HCEC 1CT (cell line): ENCODE data around the gene CRIM1.

ENCODE experiments used
- DNase-seq: peaks from one replicate; pipeline ENCODE4 v3.0.0-alpha.2; 2017

Gene CRIM1

DNA sequence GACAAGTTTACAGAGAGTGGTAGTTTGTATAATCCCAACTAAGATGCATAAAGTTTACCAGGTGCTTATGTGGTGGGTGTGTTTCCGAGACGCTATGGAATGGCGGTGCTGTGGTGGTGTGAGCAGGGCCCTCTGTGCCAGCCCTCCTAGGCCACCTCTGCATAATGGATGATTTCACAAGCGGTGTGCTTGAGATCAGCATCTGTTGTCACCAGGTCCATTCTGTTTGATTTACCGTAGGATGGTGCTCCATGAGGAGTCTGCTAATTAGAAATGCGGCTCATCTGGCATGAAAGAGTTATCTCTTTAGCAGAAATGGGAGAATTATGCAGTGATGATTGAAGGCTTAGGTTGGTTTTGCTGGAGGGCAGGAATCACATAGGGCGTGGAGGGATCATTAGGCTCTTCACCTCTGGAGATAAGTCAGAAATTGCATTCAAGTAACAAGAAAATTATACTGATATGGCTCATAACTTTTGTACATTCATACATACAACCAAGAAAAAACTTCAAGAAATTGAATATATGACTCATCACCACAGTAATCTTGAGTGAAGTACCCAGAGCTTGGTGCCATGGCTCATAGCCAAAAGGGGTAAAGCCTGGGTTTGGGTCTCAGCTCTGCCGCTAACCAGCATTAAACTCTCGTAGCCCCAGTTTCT, 41.4 kb downstream of the CRIM1 start:
- peak; percentile 58 for DNase-seq

DNA sequence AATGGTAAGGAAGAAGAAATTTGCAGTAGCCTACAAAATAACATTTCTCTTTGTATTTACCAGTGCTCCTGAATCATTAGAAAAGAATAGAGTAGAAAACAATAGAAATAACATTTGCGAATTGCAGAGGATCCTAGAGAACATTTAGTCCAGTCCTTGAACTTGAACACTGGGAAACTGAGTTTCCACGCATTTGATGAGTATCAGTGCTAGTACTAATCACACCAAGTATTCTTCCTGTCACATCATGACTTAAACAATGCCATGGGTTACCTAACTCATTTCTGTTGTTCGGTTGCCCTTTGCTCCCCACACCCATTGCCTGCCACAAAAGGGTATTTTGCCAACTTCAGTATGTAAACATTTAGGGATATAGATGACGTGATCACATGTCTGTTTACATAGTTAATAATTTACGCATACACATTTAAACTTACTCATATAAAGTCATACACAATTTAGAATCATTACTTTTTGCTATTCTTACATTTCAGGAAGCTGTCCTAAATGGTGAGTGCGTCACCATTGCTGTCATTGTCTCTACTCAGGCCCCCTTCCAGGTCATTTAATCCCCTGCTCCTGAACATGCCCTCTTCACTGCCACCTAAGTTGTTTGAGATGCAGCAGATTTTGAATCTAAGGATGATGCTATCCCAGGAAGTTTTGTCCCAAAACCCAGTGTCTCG, 42.3 kb downstream of the CRIM1 start:
- peak; percentile 92 for DNase-seq

DNA sequence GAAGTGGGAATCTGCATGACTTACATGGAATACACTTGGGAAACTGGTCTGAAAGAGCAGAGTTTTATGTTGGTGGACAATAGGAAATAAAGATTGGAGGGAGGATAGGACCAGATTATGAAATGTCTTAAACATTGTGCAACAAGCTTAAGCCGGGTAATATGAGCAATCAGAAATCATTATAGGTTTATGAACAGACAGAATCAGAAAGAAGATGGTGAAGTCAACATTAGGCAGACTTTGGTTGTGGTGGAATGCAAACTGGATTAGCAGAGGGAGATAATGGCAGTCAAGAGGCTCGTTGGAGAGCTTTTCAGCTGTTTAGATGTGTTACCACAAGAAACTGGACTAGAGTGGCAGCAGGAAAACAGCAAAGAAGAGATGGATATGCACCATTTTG, 43.5 kb downstream of the CRIM1 start:
- peak; percentile 75 for DNase-seq

DNA sequence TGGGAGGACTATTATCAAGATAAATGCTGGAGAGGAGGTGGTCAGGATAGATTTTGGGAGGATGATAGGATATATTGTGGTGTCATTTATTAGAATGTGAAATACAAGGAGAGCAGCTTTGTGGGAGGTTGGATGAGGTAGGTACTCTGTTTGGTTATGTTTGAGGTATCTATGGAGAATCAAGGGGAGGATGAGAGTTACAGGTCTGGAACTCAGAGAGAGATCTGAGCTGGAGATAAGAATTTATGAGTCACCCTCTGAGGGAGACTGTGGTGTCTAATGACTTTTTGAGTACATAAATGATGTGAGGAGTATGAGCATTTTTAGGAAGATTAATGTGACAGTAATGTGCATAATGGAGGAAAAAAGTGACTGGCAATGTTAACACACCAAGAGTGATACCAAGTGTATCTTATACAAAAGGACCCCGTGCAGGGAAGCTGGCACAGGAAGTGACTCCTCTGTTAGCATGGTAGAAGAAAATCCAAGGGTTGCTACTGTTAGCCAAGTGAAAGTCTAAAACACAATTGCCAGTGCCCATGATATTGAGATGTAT, 48.2 kb downstream of the CRIM1 start:
- DNase-seq, result peak; percentile 82

DNA sequence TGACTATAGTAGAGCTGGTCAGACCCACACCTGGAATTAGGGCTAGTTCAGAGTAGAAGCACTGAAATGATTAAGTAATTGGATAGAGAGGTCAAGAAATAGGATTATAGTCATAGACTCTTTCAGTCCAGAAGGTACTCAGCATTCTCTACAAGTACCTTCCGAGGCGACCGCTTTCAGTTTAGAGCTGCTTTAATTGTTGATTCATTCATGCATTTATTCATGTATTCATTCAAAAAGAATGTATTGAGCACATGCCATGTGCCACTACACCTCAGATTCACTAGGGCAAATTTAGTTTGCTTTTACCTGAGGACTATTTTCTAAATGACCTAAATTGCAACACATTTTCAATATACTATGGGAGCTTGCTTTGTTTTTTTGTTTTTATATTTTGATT, 48.7 kb downstream of the CRIM1 start:
- DNase-seq, result peak; percentile 51

DNA sequence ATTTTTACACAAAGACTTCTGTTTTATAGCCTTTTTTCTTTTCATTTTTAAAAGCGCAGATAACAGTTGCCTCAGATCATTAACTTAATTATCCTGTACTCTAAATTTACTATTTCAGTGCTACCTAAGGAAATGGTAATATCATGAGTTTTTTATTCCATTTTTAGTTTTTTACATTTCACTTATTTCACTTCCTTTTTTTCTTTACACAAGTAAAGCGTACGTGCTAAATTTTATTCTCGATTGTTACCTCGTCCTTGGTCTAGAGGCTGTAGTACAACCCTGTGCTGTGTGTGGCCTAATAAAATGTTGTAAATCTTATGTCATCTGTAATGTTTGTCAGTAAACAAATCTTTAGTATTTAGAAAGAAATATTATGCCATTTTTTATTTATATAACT, 49.2 kb downstream of the CRIM1 start:
- no peak for DNase-seq

DNA sequence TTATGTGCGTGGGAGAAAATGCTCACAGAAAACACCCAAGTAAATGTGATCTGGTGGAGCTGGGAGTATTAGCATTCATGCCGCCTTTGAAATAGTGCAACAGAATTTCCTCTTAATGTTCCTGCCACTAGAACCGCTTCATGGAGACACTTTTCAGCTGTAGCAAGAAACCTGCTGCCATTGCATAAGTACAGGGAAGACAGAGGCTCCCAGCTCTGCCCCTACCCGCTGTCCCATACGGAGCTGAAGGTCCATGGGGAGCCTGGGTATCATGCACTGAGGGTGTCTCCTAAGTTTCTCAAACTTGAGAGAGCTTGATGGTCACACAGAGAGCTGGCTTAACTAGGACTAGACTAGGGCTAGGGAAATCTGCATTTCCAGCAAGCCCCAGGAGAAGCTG, 49.6 kb downstream of the CRIM1 start:
- no peak for DNase-seq

DNA sequence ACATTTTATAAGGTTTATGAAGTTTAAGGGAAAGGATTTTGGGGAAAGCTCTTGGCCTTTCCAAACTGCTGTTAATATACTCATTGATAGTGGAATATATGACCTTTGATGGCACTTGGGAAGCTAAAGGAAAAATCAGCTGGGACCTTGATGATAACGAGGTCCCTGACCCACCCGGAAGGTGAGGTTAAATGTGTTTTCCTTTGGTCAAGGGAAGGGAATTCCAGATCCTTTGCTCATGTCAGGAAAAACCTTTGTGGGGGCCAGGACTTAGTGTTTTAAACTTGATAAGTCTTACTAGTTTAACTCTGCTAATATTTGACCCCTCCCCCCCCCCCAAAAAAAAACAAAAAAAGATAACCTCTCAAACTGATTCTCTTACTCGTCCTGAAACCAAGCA, 50.7 kb downstream of the CRIM1 start:
- DNase-seq, result no peak

DNA sequence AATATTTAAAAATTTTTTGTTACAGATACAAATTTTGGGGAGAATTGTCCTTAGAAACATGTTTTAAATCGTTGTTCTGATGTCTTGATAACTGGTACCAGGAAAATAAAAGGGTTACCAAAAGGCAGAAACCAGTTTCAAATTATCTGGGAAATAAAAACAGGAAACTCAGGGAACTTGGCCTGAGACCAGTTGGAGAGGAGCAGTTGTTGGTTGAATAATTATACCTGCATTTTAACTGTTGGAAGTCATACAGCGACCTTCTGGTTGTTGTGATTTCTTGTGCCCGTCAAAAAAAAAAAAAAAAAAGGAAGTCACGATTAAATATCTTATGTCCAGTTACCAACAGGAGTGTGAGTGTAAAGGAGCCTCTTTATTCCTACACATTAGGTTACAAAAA, 51.8 kb downstream of the CRIM1 start:
- no peak for DNase-seq

DNA sequence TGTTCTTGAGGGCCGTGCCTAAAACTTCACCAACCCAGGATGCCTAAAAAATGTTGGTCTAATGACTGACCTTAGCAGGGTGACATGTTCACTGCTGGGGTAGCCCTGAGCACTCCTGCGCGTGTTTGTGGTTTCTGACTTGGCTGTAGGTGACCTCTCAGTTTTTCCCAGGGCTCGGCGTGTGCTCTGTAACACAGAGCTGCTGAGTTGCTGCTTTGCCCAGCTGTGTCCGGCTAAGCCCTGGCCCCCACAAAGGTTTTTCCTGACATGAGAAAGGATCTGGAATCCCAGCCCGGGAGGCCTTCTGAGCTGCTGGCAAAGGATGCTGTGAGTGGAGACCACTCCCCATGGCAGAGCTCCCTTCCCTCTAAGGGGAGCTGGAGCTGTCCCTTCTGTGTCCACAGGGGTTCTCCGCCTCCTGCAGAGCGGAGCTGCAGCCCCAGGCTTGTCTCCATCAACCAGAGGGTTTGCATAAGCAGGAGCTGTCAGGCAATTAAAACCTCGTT, 52.7 kb downstream of the CRIM1 start:
- DNase-seq, result peak; percentile 13

DNA sequence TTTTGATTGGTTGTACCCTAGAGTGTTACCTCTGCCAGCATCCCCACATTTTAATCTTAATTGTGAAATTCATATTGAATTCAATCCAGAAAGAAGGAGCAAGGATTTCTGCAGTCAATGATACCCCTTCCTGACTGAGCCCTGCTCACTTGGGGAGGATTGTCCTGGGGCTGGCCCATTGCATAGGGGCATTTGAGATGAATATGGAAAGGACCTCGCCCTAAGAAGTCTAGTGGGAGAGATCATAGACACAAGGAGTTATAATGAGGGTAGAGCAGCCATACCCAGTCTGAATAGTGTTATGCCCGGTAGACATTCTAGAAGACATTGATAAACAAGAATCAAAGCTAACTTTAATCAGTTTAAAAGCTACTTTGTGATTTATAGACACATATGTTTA, 53.8 kb downstream of the CRIM1 start:
- DNase-seq, result no peak

DNA sequence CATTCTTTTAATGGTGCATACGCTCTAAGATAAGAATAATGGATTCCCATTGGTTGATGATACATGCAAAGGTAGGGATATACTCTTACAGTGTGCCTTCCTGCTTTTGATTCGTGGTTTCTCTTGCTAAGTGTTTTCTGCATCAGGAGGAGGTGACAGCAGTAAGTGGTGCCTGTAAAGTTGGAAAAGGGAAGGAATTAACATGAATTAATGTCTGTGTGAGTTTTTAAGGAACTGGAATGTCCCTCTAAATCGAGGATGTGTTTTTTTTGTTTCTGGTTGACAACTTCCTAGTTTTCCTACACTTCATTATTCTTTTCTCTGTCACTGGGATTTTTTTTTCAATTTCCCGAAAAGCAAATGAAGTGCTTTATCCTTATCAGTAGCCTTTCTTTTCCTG, 54.4 kb downstream of the CRIM1 start:
- DNase-seq, result no peak

DNA sequence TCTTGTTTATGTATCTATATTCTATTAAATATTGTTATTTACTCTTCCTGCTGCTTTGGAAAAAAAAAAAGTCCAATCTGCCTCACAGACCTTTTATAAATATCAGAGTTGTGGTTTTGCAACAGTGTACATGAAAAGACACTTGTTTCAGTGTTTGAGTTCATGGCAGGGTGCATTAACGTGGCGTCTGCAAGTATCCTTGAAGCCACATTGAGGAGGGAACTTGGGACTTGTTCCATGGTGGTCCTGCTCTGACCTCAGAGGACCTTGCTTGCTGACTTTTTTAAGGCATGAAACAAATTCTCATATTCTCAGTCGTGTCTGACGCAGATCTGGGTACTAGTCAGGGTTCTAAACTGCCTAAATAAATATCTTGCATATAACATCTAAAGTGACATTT, 55.1 kb downstream of the CRIM1 start:
- DNase-seq, result no peak

DNA sequence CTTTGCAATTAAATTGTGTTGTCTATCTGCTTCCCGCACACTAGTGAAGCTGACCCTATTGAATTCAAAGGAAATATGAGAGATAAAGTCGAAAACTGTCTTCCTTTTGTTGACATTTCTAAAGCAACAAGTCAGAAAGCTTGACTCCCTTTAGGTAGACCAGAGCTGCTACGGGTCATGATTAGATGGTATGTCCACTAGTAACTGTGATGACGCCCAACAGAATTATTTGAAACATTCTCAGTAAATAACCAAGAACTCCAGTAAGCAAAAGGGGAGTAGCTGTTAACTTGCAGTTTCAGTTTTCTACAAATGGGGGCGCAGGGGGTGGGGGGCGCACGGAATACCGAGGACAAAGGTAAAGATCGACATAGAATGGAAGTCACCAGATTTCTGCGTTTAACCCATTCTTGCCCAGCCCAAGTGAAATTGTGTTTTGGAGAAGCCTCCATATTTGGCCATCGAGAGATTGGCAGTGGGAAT, 56.4 kb downstream of the CRIM1 start:
- DNase-seq, result no peak

DNA sequence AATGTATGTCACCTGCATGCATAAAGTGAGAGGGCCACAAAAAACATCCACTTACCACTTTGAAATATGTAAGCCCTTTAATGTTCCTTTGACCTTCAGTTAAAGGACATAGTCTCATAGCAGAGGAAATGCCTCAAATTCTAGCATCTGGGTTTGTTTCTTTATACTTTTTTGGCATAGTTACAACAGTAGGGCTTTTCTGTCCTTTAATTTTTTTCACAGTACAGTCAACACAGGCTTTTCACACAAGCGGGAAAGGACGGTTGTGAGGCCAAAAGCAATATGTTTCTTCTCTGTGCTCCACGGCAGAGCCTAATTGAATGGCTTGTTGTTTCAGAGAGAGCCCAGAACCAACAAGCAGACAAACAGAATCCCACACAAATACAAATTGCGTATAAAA, 57.6 kb downstream of the CRIM1 start:
- DNase-seq, result peak; percentile 58

DNA sequence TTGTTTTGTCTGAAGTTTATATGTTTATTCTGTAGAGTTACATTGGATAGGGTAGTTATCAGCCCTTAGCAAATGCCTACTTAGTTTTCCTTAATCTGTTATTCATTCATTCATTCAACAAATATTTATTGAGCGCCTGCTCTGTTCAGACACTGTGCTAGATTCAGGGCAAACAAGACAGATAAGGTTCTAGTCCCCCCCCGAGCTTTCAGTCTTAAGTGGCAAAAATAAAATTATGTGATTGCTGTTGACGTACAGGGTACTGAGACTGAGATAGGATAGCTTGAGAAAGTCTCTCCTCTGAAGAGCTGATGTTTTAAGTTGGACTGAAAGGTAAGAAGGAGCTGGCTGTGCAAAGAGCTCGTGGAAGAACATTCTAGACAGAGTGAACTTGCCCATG, 58.7 kb downstream of the CRIM1 start:
- DNase-seq, result no peak

DNA sequence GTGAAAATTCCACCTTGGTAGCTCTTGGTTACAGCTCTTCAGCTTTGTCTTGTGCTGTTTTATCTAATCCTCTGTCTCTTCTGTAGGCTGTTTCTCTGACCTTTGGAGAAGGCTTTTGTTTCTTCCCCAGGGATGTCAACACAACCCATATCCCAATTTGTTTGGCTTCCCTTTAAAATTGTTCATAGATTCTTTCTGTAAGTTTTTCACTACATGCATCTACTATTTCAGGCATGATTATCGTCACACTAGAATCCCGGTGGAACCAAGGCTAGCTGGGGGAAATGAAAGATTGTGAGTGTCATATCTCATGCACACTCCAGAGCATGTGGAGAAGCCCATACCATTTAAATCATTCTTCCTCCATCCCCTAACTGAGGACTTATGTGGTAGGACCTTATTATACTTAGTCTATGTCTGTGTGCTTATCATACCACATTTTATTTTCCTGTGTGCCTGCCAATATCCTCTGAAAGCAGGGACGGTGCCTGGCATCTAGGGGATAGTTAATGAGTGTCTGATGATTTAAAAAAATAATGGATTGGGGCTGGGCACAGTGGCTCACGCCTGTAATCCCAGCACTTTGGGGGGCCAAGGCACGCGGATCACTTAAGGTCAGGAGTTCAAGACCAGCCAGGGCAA, 59.9 kb downstream of the CRIM1 start:
- no peak for DNase-seq

DNA sequence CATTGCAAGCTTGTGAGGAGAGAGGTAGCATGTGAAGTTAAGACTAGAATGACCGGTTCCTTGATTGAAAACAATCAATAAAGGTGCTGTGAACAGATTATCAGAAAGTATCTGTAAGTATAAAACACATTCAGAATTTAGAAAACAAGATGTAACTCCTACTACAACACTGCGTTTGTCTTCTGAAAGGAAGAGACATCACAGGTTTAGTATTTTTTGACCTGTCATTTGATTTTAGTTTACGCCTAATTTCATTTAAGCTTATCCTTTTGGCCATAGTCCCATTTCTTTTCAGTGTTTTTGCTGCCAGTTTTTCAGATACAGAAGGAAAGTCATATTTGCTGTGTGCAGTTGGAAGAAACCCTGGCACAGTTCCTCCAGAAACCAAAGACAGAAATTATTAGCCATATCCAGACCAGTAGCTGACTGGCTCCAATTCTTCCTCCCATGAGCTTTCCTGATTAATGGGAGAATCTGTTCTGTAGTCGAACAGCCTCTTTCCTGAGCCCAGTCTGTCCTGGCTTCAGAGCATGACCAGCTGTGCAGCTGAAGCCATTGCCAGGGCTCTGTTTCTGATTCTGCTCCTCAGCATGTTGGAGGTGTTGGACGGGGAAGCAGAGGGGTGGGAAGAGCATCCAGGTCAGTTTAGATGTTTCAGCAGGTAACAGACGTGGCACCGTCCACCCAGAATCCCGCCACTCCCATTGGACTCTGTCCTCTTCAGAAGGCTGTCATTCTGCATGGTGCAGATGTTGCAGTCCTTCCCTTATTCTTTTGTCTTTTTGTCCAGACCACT, 61.0 kb downstream of the CRIM1 start:
- no peak for DNase-seq

DNA sequence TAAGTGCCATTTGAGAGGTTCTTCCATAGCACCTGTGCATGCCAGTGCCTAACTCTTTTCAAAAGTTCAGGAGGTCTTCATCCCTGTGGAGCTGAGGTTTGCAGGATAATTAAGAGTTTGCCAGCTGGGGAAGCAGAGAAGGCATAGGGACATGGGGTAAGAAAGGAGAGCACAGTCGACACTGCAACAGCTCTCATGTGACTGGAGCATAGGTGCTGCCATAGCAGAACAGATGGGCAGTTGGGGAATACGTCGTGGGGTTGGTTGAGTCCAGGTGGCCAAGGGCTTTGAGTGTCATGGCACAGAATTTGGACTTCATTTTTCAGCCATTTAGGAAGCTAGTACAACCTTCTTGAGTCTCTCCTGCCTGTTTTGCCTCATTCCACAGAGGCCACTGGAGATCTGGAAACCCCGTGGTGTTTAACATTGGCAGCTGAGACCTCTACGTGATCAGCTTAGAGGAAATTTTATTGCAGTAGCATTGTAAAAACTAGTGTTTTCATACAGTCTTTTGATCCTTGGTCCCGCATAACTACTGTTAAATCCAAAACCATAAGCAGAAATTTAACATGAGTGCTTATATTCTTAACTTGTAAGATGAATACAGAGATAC, 65.1 kb downstream of the CRIM1 start:
- no peak for DNase-seq

DNA sequence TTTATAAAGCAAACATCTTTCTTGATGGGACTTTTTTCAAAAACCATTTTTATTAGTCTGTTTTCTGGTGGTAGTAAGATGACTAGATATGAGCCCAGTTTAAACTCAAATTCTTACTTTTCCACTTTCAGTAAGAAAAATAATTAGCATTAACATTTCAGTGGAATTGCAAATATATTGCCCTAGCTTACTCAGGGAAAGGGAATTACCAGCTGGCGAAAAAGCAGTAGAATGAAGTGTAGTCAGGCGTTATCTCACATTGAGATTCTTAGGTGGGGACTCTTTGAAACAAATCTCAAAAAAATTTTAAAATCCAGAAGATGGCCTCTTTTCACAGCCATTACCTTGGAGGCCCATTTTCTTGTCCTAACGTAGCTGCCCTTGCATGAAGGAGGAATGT, 65.8 kb downstream of the CRIM1 start:
- no peak for DNase-seq

DNA sequence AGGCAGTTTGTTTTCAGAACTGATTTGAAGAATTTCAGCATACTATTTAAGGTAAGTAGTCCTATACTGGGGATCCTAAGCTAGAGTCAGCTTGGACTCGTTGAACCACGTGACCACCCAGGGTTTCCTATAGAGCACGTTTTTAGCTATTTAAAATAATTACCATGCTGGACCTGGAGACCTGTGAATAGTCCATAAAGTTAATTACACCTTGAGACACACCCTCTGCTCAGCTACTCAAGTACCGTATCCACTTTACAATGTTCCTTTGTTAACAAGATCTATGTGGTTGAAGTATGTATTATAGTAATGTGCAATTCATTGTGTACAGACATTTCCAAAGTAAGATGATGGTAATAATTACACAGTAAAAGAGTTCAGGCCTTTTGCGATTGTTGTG, 67.6 kb downstream of the CRIM1 start:
- no peak for DNase-seq

DNA sequence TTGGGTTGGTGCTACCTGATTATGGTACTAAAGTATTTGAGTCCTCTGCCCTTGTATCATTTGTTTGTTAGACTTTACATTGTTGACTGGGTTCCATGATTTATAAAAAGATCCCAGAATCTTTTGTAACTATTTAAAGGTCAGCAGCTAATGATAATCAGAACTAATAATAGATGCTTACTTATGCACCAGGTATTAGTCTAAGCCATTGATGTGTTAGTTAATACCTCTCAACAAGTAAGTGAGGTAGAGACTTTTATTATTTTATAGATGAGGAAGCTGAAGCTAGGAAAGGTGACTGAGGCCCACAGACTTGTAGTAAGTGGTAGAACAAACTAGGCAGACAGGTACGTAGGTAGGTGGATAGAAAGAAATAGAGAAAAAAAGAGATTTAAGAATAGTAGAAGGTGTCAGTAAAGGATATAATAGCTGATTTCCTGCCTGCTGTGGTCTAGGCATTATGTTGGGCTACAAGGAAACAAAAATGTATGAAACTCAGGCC, 68.1 kb downstream of the CRIM1 start:
- no peak for DNase-seq
